Hematopoietic multipotent progenitor cell treated with erythropoietin and hydrocortisone succinate and interleukin-3 and kit ligand, for 6 days (in vitro differentiated cells): ENCODE data around the gene KIF13A.
A peak's percentile ranks its signal among the peaks of the same experiment; 100 is the strongest.
"Not testable (repeated sequence)": the region's sequence is repeated elsewhere in the genome, so short reads cannot be mapped to it uniquely, and the experiment has no call there.

Experiments used
- DNase-seq: peaks from one replicate; pipeline ENCODE4 v3.0.0-alpha.2; 2015

KIF13A gene

DNA sequence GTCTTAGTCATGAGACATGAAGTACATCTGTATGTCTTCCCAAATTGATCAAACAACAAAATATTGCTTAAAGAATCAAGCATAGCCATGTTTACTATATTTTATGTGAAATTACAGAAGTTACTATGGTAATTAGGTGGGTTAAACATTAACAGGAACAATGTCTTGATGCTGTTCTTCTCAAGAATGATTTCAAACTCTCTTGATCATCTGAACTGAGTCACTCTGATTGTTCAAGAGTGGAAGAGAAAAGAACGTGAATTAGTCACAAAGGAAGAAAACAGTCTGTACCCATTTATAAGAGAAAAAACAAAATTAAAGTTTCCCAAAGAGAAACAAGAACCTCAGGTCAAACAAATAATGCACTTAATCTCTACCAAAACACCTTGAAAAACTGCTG lies 218.6 kb downstream of the KIF13A start:
- DNase-seq, result no peak

DNA sequence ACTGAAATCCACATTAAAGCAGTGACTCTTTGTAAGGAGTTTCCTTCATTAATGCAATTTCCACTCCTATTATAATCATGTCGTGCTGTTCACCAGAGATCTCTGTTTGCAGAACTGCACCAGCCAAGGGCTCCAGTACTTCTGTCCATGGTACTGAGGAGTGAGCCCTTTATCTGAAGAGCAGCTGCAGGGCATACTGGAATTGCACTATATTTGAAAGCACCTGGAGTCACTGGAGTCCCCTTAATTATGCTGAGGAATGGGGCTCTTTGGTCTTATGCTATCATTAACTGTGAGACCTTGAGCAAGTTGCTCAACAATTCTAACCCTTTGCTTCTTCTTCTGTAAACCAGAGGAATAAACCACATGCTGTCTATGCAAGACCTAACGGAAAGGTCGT lies 219.0 kb downstream of the KIF13A start:
- peak; percentile 54 for DNase-seq

DNA sequence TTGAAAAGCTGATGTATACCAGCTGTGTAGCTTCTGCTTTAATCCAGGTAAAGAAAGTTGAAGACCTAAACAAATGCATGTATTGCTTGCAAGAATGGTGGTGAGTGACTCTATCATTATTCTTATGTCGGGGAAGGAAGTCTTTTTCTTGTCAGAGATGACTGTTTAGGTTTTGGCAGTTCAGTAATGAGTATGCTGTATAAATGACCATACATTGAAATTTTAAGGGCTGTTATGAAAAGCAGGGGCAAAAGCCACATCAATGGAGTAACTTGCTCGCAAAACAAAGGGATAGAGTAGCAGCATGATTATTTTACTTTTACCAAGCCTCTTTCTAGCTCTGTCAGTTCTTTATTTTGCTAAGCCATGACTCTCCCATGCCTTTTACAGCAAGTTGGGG lies 224.8 kb downstream of the KIF13A start:
- no peak for DNase-seq

DNA sequence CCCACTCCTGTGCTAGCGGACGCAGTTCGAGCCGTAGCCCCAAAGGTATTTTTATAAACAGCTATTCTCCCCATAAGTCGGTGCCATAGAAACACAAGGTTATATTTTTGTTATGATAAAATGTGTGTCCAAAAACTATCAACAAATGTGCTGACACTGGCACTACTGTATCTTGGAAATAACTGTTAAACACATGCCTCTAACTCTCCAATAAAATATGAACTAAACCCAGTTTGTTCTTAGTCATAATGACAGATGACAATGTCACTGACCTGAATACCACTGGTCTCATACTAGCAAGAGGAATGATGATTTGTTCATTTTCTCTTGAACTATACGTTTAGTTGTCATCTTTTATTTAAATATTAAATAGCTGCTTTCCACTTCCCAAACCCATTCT lies 229.3 kb downstream of the KIF13A start:
- no peak for DNase-seq

DNA sequence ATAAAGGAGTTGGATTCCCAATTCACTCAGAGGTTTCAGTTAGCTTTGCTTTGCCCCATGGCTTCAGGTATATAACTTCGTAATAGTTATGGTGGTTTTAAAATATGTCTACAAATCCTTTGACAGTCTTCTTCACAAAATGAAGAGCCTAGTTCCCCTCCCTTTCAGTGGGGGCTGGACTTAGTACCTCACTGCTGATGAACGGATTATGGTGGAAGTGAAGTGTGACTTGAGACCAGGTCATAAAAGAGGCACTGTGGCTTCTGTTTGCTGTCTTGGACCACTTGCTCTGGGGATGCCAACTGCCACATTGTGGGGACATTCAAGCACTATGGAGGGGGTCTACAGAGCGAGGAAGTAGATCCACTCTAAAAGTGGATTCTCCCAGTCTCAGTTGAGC lies 233.2 kb downstream of the KIF13A start:
- DNase-seq, result no peak

DNA sequence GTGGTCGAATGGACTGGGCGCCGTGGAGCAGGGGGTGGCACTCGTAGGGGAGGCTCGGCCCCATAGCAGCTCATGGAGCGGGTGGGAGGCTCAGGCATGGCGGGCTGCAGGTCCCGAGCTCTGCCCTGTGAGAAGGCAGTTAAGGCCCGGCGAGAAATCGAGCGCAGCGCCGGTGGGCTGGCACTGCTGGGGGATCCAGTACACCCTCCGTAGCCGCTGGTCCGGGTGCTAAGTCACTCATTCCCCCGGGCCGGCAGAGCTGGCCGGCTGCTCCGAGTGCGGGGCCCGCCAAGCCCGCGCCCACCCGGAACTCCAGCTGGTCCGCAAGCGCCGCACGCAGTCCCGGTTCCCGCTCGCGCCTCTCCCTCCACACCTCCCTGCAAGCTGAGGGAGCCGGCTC lies 242.1 kb downstream of the KIF13A start:
- DNase-seq, result not testable (repeated sequence)

DNA sequence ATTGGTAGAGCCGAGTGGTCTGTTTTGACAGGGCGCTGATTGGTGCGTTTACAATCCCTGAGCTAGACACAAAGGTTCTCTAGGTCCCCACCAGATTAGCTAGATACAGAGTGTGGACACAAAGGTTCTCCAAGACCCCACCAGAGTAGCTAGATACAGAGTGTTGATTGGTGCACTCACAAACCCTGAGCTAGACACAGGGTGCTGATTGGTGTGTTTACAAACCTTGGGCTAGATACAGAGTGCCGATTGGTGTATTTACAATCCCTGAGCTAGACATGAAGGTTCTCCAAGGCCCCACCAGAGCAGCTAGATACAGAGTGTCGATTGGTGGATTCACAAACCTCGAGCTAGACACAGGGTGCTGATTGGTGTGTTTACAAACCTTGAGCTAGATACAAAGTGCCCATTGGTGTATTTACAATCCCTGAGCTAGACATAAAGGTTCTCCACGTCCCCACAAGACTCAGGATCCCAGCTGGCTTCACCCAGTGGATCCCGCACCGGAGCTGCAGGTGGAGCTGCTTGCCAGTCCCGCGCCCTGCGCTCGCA lies 242.6 kb downstream of the KIF13A start:
- not testable (repeated sequence) for DNase-seq

DNA sequence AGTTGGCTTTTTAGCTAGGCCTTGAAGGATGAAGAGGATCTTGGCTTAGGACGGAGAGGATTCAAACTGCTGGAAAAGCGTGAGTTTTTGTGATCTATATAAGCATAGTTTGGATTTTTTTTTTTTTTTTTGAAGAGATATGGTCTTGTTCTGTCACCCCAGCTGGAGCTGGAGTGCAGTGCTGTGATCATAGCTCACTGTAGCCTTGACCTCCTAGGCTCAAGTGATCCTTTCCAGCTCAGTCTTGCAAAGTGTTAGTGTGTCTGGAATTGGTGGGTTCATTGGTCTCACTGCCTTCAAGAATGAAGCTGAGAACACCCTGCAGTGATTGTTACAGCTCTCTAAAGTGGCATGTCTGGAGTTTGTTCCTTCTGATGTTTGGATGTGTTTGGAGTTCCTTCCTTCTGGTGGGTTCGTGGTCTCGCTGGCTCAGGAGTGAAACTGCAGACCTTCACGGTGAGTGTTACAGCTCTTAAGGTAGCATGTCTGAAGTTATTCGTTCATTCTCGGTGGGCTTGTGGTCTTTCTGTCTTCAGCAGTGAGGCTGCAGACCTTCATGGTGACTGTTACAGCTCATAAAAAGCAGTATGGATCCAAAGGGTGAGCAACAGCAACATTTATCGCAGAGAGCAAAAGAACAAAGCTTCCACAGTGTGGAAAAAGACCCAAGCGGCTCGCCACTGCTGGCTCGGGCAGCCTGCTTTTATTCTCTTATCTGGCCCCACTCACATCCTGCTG lies 243.2 kb downstream of the KIF13A start:
- no peak for DNase-seq

DNA sequence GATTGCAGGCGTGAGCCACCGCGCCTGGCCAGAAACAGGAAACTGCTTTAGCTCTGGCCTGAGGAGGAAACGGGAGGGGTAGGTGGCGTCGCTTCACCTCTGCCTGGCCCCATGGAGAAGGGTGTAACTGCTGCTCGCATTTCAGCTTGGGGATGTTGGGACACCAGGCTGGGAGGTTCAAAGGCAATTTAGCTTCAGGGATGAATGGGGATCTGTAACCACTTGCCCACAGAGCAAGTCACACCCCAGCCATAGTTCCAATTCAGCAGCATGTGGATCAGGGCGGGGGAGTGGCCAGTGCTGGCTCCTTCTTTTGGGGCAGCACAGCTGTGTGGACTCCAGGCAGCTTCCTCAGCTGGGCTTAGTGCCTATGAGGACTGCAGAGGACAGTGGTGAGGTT lies 245.9 kb downstream of the KIF13A start:
- DNase-seq, result no peak

DNA sequence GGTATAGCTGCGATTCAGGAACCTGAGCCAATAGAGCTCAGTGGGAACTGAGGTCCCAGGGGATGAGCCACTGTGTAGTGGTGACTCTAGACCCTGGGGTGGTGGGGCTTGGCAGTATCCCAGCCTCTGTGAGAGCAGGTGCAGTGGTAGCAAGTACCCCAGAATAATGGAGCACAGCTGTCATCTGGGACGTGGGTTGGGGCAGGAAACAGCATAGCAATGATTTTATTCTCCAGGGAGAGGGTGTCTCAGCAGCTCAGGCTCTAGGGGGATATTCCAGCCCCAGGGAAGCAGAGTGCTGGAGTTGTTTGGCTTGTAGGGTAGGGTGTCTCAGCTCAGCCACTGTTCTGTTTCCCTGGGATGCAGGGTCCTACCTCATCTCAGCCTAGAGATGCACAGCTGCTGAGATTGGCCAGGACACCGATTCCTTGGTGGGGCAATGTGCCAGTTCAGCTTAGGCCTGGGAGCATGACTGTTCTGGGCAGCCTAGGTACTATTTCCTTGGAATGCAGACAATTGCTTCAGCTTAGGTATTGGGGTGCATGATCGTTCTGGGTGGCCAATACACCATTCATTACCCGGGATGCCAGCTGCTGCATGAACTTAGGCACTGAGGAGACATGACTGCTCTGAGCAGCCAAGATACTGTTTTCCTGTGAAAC lies 246.7 kb downstream of the KIF13A start:
- no peak for DNase-seq

DNA sequence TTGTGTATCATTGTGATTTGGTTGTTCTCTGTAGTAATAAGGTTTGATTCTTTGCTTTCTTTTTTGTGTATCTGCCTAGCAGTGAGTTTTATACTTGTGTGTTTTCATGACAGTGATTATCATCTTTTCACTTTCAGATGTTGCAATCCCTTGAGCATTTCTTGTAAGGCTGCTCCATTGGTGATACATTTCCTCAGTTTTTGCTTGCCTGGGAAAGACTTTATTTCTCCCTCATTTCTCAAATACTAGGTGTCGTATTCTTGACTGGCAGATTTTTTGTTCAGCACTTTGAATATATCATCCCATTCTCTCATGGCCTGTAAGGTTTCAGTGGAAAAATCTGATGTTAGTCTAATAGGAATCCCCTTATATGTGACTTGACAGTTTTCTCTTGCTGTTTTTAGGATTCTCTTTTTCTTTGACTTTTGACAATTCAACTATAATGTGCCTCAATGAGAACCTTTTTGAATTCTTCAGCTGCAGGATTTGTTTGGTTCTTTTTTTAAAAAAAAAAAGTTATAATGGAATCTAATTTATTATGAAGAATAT lies 249.7 kb downstream of the KIF13A start:
- no peak for DNase-seq

DNA sequence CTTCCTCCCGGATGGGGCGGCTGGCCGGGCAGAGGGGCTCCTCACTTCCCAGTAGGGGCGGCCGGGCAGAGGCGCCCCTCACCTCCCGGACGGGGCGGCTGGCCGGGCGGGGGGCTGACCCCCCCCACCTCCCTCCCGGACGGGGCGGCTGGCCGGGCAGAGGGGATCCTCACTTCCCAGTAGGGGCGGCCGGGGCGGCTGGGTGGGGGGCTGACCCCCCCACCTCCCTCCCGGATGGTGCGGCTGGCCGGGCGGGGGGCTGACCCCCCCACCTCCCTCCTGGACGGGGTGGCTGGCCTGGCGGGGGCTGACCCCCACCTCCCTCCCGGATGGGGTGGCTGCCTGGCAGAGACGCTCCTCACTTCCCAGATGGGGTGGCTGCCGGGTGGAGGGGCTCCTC lies 252.1 kb downstream of the KIF13A start:
- not testable (repeated sequence) for DNase-seq

DNA sequence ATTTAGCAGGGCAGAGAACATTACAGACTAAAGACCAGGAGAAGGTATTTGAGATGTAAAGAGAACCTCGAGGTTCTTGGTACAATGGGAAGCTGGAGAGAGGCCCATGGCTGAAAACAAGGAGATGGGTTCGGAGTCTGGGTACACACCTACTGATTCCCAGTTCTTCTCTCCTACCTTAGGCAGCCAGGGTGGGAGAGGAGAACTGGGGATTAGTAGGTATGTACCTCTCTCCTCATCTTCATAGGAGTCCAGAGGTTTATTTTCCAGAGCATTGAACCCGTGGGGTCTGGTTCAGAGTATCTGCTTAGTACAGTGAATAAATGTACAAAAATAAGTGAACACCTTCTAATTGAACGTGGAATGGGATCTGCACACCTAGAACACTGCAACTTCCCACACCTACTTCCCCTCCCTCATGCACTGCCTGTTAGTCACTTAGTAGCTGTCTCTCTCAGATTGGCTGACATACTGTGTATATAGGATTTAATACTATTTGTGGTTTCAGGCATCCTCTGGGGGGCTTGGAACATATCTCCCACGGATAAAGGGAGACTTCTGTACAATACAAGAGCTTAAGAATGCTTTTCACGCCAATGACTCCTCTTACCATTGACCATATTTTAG lies 257.2 kb downstream of the KIF13A start:
- no peak for DNase-seq

DNA sequence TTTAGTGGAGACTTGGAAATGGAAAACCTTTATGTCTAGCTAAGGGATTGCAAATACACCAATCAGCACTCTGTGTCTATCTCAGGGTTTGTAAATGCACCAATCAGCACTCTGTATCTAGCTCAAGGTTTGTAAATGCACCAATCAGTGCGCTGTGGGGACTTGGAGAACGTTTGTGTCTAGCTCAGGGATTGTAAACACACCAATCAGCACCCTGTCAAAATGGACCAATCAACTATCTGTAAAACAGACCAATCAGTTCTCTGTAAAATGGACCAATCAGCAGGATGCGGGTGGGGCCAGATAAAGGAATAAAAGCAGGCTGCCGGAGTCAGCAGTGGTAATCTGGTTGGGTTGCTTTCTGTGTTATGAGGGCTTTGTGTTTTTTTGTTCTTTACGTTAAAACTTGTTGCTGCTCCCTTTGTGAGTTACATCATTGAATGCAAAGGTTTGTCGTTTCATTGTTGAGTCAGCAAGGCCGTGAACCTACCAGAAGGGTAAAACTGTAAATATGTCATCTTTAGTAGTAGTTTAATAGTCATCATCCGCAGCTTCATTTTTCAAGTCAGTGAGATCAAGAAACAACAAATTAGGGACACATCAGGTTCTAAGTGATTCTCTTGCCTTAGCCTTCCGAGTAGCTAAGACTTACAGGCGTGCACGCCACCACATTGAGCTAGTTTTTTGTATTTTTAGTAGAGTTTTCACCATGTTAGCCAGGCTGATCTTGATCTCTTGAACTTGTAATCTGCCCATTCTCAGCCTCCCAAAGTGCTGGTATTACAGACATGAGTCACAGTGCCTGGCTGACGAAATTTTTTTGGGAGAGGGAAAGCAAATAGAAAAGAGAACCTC lies 258.0 kb downstream of the KIF13A start:
- DNase-seq, result no peak

DNA sequence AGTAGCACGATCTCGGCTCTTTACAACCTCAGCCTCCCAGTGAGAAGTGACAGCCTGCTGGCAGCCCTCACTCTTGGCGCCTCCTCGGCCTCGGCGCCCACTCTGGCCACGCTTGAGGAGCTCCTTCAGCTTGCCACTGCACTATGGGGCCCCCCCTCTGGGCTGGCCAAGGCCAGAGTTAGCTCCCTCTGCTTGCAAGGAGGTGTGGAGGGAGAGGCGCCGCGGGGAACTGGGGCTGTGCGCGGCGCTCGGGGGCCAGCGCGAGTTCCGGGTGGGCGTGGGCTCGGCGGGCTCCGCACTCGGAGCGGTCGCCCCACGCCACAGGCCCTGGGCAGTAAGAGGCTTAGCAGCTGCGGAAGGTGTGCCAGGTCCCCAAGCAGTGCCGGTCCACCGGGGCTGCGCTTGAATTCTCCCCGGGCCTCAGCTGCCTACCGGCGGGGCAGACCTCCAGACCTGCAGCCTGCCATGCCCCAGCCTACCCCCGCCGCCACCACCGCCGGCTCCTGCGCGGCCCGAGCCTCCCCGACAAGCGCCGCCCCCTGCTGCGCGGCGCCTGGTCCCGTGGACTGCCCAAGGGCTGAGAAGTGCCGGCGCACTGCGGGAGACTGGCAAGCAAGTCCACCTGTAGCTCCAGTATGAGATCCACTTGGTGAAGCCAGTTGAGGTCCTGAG lies 258.7 kb downstream of the KIF13A start:
- DNase-seq, result no peak

DNA sequence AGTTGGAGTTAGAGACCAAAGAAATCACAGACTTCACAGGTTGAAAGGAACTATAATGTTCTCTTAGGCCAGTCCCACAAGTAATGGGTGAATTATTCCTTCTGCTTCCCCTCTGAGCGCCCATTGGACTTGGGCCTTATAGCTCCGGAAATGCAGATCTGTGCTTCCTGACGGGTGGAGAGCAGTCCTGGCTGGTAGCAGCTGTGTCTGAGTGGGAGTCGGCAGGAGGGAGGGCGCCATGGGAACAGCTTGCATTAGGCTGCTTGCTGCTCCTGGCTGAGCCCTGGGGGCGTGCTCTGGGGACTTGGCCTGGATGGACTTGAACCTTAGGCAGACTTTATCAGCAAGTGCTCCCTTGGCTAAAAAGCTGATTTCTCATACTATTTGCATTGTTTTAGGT lies 262.4 kb downstream of the KIF13A start:
- peak; percentile 23 for DNase-seq

DNA sequence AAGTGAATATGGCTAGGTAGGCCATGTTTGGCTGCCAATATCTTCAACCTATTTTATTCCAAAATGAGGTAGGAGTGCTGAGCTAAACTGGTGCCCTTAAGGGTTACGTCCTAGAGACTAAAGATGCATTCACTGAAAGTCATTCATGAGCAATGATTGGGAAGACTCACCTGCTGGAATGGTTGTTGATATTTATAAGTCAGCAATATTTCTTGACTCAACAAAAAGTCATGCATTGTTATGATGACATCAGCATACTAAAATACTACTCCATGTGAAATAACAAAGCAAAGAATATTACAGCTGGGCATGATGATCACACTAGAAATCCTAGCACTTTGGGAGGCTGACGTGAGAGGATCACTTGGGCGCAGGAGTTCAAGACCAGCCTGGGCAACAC lies 263.1 kb downstream of the KIF13A start:
- no peak for DNase-seq

DNA sequence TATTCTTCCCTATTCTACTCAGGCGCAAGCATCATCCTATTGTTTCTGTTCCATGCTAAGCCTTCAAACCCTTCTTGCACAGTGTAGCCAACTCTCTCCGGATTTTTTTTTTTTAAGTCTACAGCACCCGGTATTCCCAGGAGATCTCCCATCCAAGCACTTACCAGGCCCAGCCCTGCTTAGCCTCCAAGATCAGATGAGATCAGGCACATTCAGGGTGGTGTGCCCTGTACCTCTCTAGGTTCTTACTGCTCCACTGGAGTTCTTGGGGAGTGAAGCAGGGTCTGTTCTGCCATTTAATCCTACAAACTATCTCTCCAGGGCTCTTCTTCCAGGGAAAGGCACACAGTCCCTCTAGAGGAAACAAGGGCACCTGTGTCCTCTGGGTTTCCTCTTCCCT lies 265.8 kb downstream of the KIF13A start:
- no peak for DNase-seq

DNA sequence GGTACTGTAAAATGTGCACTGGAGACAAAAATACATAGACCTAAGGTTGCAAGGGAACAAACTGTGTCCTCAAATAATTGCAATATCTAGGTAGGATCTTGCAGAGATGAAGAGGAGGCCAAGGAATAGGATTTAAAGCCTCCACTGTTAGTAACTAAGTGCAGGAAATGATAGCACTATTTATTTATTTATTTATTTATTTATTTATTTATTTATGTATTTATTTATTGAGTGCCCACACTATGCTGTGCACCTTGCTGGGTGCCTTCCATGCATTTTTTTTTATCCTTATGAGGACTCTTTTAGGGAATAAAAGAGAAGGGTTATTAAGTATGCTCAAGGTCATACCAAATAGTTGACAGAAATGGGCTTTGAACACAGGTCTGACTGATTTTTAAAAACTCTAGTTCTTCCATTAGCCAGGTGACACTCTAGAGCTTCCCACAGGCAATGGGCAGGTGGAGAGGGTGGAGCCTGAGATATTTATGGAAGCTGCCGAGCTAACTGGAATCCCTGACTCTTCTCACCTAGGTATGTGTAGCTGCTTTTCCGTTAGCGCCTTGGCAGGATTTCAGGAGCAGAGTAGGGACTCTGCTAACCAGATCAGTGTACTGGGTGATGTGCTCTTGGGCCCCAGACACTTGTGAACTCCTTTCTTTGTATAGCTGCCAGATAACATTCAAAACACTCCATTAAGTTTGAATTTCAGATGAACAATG lies 268.0 kb downstream of the KIF13A start:
- no peak for DNase-seq

DNA sequence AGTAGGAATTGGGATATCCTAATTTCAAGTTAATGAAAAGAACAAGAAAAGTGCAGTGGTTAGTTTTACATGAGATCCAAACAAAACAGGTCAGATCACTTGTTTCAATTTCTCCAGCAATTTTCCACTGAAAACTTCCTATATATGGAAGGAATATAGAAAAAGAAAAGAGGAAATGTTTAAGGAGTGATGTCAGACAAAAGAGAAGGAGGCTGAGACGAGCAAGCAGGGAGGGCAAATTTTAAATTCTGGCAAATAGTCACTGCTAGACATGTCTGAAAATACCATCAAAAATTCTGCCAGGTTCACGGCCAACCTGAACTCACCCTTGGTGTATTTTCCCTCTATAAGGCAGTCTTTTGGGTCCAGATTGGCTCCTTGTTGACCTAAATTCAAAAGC lies 271.2 kb downstream of the KIF13A start:
- no peak for DNase-seq
